Endothelial cell of umbilical vein (primary cell): ENCODE data around the gene SLC6A2. TPM values are rescaled to one million over a fixed set of nuclear protein-coding genes. Genes with fewer than 3 reads are reported as not detected.

ENCODE experiments used
- BruUV-seq: library from RNA; stranded (reverse); fragments of 400-500 nt; replicated peaks from 2 replicates; lab custom pipeline; 2021; lab: Mats Ljungman, UMichigan
- CTCF ChIA-PET: fragments of 300-600, 350-600 bp; sonication (Branson Sonifier 250); formaldehyde crosslinking; loops from one replicate; lab custom pipeline; 2021; ENCODE audit warnings: antibody characterized with exemption, inconsistent platforms; lab: Charles Lee
- POLR2A ChIA-PET: fragments of 300-600, 350-600 bp; sonication (Branson Sonifier 250); formaldehyde crosslinking; loops from one replicate; lab custom pipeline; 2021; ENCODE audit warnings: antibody characterized with exemption, inconsistent platforms; lab: Charles Lee
- DNase-seq: peaks from one replicate; pipeline ENCODE4 v3.0.0-alpha.2; 2011; ENCODE audit warnings: low read depth, low spot score
- FAIRE-seq: peaks from 2 replicates; lab custom pipeline; 2011; peaks lifted over from hg19 to GRCh38; lab: Jason Lieb, UNC
- H2AFZ ChIP-seq: 2 replicates; pipeline ENCODE4 v1.6.0; 2012; ENCODE audit warnings: low read depth, low read length, control low read depth, inconsistent platforms
- H3K27ac ChIP-seq: 2 replicates; pipeline ENCODE4 v1.5.1; 2011; ENCODE audit warnings: low read depth, mild to moderate bottlenecking, control low read depth, low read length, moderate library complexity; ENCODE audit not compliant: insufficient read depth
- H3K27me3 ChIP-seq, 2 experiments: 2 replicates each; pipeline versions ENCODE4 v1.6.0 to v1.6.1; 2011; ENCODE audit warnings: low read length in 2 of 2, mixed read lengths in 1 of 2; ENCODE audit not compliant: control insufficient read depth in 2 of 2, insufficient read depth in 2 of 2
- H3K36me3 ChIP-seq, 2 experiments: 2 replicates in 1 of 2; 3 replicates in 1 of 2; pipeline ENCODE4 v1.5.1; 2011; ENCODE audit warnings: low read length in 2 of 2, mild to moderate bottlenecking in 1 of 2, moderate library complexity in 1 of 2; ENCODE audit not compliant: control insufficient read depth in 2 of 2, insufficient read depth in 2 of 2; ENCODE audit errors: extremely low read depth in 1 of 2
- H3K4me1 ChIP-seq: 3 replicates; pipeline ENCODE4 v1.5.1; 2011; ENCODE audit warnings: mild to moderate bottlenecking, low read length; ENCODE audit not compliant: control insufficient read depth, insufficient read depth; ENCODE audit errors: extremely low read depth
- H3K4me2 ChIP-seq: 2 replicates; pipeline ENCODE4 v1.6.1; 2011; ENCODE audit warnings: low read length, control low read depth, mixed read lengths; ENCODE audit not compliant: insufficient read depth
- H3K4me3 ChIP-seq, 3 experiments: fragments of 200-600 bp in 1 of 3; sonication (generic), shearing (Covaris generic) in 1 of 3; replicated peaks in 1 of 3; 2 replicates each; pipeline ENCODE4 v1.5.1; 2011 to 2016; ENCODE audit warnings: control low read depth in 3 of 3, low read length in 3 of 3, mild to moderate bottlenecking in 2 of 3, inconsistent platforms in 1 of 3, low read depth in 1 of 3, moderate library complexity in 1 of 3; ENCODE audit not compliant: insufficient read depth in 1 of 3
- H3K79me2 ChIP-seq: 2 replicates; pipeline ENCODE4 v1.6.0; 2012; ENCODE audit warnings: low read length, inconsistent platforms; ENCODE audit not compliant: control insufficient read depth, insufficient read depth
- H3K9ac ChIP-seq: replicated peaks from 2 replicates; pipeline ENCODE3; 2011; ENCODE audit warnings: low read length, control low read depth; ENCODE audit not compliant: insufficient read depth; ENCODE audit errors: extremely low read depth
- H3K9me1 ChIP-seq: replicated peaks from 3 replicates; pipeline ENCODE4 v1.6.0; 2011; ENCODE audit warnings: mild to moderate bottlenecking, low read length; ENCODE audit not compliant: control insufficient read depth, insufficient read depth; ENCODE audit errors: extremely low read depth
- H3K9me3 ChIP-seq: replicated peaks from 2 replicates; pipeline ENCODE4 v1.5.1; 2012; ENCODE audit warnings: low read length, inconsistent platforms; ENCODE audit not compliant: control insufficient read depth, insufficient read depth
- H4K20me1 ChIP-seq: replicated peaks from 2 replicates; pipeline ENCODE3; 2011; ENCODE audit warnings: mild to moderate bottlenecking, low read length; ENCODE audit not compliant: control insufficient read depth, insufficient read depth; ENCODE audit errors: extremely low read depth
- JUN ChIP-seq: IDR thresholded peaks from 2 replicates; pipeline ENCODE4 v1.6.1; 2011; ENCODE audit warnings: borderline replicate concordance, low read depth; ENCODE audit not compliant: insufficient read length, insufficient read depth
- dilution Hi-C: fragments of 300-500 bp; cut with MboI; formaldehyde crosslinking; loops from one replicate; pipeline ENCODE4 v1.15.0; 2019; ENCODE audit warnings: low sequenced_read_pairs; ENCODE audit not compliant: extremely low pct_ligation_motif_present
- intact Hi-C: fragments of 100-400 bp; cut with micrococcal nuclease; formaldehyde crosslinking; loops from one replicate; pipeline ENCODE4 v1.10.0; 2022
- polyA plus RNA-seq, 4 experiments: library from polyadenylated mRNA; depleted of rRNA in 3 of 4; stranded (reverse) in 3 of 4; unstranded in 1 of 4; fragments of >200 nt; gene quantifications; 2 replicates each; pipeline versions ENCODE4 v1.2.1 to v1.2.3, GENCODE V29; 2011 to 2012; ENCODE audit warnings: missing spikeins in 1 of 4
- total RNA-seq: library from RNA; stranded (reverse); gene quantifications from 2 replicates; pipeline ENCODE4 v1.2.3, GENCODE V29; 2021
- TF ChIP-seq, protein P1 (sequence below), 2 donors: IDR thresholded peaks; 1 replicate in 1 of 2; 2 replicates in 1 of 2; pipeline ENCODE4 v1.5.1; 2011; ENCODE audit warnings: low read length in 2 of 2, mild to moderate bottlenecking in 2 of 2, moderate library complexity in 2 of 2, control low read depth in 1 of 2, inconsistent platforms in 1 of 2, low read depth in 1 of 2; ENCODE audit not compliant: insufficient read depth in 1 of 2; ENCODE audit errors: extremely low read depth in 1 of 2

Gene SLC6A2
- total and polyA plus RNA-seq, 2 donors (not counting 3 experiments of a cell fraction or from before 2014, with no cell fraction given), result not detected

DNA sequence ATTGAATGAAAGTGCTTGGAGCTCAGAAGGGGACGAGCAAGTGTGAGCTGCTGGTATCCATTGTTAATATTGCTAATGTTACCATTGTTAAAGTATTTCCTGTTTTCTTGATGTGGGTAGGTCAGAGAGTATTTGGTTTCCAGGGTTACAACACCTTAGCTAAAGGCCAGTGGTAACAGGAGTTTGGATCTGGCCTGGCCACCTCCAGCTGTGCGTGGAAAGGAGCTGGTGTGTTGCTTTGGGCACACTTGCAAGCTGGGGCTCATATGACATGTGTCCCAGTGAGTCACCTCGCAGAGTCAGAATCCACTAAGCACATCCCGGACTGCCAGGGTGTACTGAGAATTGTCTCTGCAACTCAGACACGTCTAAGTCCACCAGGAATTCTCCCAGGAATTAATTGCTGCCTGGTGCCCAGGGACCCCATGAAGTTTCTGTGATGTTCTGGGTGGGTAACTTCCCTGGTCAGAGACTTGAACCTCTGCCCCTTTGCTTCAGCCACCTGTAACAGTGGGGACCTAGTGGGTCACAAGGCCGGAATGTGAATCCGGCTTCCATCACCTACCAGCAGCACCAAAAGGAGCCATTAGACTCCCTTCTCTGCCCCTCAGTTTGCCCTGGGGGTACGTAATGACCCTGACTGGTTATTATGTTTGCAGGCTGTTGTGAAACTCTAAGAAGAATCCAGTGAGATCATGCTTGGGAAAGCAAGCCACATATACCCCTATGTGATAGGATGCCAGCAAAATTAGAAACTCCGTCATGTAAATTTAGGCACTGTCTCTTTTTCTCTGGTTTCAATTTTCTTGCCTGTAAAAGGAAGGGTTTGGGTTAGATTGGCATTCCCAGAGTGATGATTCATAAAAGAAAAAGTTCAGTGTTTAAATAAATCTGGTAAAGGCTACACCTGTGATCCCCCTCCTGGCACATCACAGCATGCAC, 12.8 kb downstream of the SLC6A2 start:
- CTCF ChIA-PET, result interaction anchor here (1.0 to 1.5 kb wide), 3 partner anchors 8 to 21 kb away, joined by 3 to 4 read pairs (median 3); no protein-coding TSS in a partner anchor
- H3K9me1 ChIP-seq, result no peaks in the 10 kb centered on the region
- H3K36me3 ChIP-seq, result no peaks in the 10 kb centered on the region
- TF ChIP-seq JUN, result peak; percentile 49
- TF ChIP-seq, protein P1, sequence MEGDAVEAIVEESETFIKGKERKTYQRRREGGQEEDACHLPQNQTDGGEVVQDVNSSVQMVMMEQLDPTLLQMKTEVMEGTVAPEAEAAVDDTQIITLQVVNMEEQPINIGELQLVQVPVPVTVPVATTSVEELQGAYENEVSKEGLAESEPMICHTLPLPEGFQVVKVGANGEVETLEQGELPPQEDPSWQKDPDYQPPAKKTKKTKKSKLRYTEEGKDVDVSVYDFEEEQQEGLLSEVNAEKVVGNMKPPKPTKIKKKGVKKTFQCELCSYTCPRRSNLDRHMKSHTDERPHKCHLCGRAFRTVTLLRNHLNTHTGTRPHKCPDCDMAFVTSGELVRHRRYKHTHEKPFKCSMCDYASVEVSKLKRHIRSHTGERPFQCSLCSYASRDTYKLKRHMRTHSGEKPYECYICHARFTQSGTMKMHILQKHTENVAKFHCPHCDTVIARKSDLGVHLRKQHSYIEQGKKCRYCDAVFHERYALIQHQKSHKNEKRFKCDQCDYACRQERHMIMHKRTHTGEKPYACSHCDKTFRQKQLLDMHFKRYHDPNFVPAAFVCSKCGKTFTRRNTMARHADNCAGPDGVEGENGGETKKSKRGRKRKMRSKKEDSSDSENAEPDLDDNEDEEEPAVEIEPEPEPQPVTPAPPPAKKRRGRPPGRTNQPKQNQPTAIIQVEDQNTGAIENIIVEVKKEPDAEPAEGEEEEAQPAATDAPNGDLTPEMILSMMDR (IDR thresholded peaks at IDR 0.05; ENCODE audit: extremely low read depth in 1 of 2, insufficient read depth in 1 of 2, low read depth in 1 of 2, low read length in 2 of 2), result no peak
- no peak overlapping the region for H3K4me2 ChIP-seq
- dilution Hi-C loops, result no loop called here
- H3K27me3 ChIP-seq, result peaks cover 0 to 1% of the 10 kb centered on the region in 2 experiments
- H3K4me1 ChIP-seq, result peaks cover 13% of the 10 kb centered on the region
- POLR2A ChIA-PET, result no interaction called here
- DNase-seq, result peak; percentile 74
- FAIRE-seq, result peak; percentile 49
- no peak overlapping the region for H3K9ac ChIP-seq
- H3K4me3 ChIP-seq, result no peak overlapping the region
- no peak overlapping the region for H2AFZ ChIP-seq
- H4K20me1 ChIP-seq, result no peaks in the 10 kb centered on the region
- intact Hi-C loops, result no loop called here
- H3K9me3 ChIP-seq, result no peaks in the 10 kb centered on the region
- no peak overlapping the region for H3K27ac ChIP-seq
- no TSS peak for BruUV-seq
- H3K79me2 ChIP-seq, result no peaks in the 10 kb centered on the region
